GM21423 (cell line): ENCODE data around the gene CYB5R2.

Experiments
- ATAC-seq: cut with Tn5 transposase; IDR thresholded peaks from one replicate; pipeline ENCODE4 v1.9.1; 2021; ENCODE audit warnings: mild to moderate bottlenecking, moderate library complexity; ENCODE audit not compliant: unreplicated experiment

CYB5R2 gene

GRCh38 chr11:7638710-7639642, 34.3 kb downstream of the CYB5R2 start:
- peak; percentile 69 for ATAC-seq

- ATAC-seq, result no peak
Observed at GRCh38 chr11:7637447-7638157, 35.7 kb downstream of the CYB5R2 start.

GRCh38 chr11:7636350-7636749, 37.0 kb downstream of the CYB5R2 start:
- no peak for ATAC-seq

- no peak for ATAC-seq
Observed at GRCh38 chr11:7635708-7636107, 37.6 kb downstream of the CYB5R2 start.

GRCh38 chr11:7635137-7635536, 38.2 kb downstream of the CYB5R2 start:
- no peak for ATAC-seq

GRCh38 chr11:7632211-7632610, 41.1 kb downstream of the CYB5R2 start:
- ATAC-seq, result no peak

GRCh38 chr11:7630002-7630401, 43.3 kb downstream of the CYB5R2 start:
- ATAC-seq, result no peak

- ATAC-seq, result no peak
Observed at GRCh38 chr11:7628660-7629059, 44.6 kb downstream of the CYB5R2 start.

- ATAC-seq, result no peak
Observed at GRCh38 chr11:7622721-7623120, 50.6 kb downstream of the CYB5R2 start.

- no peak for ATAC-seq
Observed at GRCh38 chr11:7621554-7621953, 51.7 kb downstream of the CYB5R2 start.

GRCh38 chr11:7621090-7621489, 52.2 kb downstream of the CYB5R2 start:
- no peak for ATAC-seq

GRCh38 chr11:7619322-7619721, 54.0 kb downstream of the CYB5R2 start:
- no peak for ATAC-seq

GRCh38 chr11:7617032-7617431, 56.3 kb downstream of the CYB5R2 start:
- no peak for ATAC-seq
